Measurements from ENCODE around the gene HMBS. TPM values are rescaled to one million over a fixed set of nuclear protein-coding genes. Genes with fewer than 3 reads are reported as not detected.
A peak's percentile ranks its signal among the peaks of the same experiment; 100 is the strongest.

The HMBS gene
- total RNA-seq, 1 experiment from 2014 or later, result 94.9 TPM

DNA sequence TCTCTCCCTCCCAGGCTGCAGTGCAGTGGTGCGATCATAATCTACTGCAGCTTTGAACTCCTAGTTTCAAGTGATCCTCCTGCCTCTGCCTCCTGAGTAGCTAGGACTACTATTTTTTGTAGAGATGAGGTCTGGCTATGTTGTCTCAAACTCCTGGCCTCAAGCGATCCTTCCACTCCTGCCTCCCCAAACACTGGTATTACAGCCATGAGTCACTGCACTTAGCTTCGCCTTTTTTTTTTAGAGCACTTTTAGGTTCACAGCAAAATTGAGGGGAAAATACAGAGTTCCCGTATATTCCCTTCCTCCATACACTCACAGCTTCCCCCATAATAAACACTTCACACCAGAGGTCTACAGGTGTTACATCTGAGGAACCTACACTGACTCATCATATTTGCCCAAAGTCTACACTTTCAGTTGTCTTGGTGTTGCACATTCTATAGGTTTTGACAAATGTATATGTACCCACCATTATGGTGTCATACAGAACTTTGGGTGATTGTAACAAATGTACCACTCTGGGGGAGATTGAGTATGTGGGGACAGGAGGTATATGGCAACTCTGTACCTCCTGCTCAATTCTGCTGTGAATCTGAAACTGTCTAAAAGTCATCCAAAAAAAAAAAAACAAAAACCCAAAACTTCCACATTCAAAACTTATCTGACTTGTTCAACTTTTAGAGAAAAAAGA is 42.7 kb upstream of the HMBS start:
- no peaks in the 10 kb centered on the region for H3K9me3 Mint-ChIP-seq (ENCODE audit: unreplicated experiment)
- Histone ChIP-seq H3K36me3 (ENCODE audit: control insufficient read depth, insufficient read depth, low read length) (peaks cover 9% of the 10 kb centered on the region), H3K9me3 (no peaks in the 10 kb centered on the region), H3K4me3 (ENCODE audit: low read depth, low read length) (no peak overlapping the region), H3K27me3 (replicated peaks; ENCODE audit: control insufficient read depth, insufficient read depth, low read length) (no peaks in the 10 kb centered on the region), H3K4me1 (peaks cover 6% of the 10 kb centered on the region; the same call in 1 of the 2 replicates)
- H3K27me3 Mint-ChIP-seq (ENCODE audit: insufficient read depth, unreplicated experiment), result no peaks in the 10 kb centered on the region
- POLR2A ChIA-PET, result interaction anchor here (0.6 kb wide), 1 partner anchor 9 kb away, joined by 4 read pairs; no protein-coding TSS in a partner anchor
- DNase-seq, result no peak
- H3K36me3 Mint-ChIP-seq (ENCODE audit: insufficient read depth, unreplicated experiment), result peaks cover 35% of the 10 kb centered on the region
- peaks cover 10% of the 10 kb centered on the region for H3K4me1 Mint-ChIP-seq (ENCODE audit: low read depth, unreplicated experiment)
- BruUV-seq (replicated peaks), result no TSS peak
- H3K27ac Mint-ChIP-seq (ENCODE audit: unreplicated experiment), result no peak overlapping the region
- CTCF ChIA-PET, result interaction anchor here (1.5 kb wide), 1 partner anchor 11 kb away, joined by 6 read pairs; no protein-coding TSS in a partner anchor
- TF ChIP-seq, protein P1, sequence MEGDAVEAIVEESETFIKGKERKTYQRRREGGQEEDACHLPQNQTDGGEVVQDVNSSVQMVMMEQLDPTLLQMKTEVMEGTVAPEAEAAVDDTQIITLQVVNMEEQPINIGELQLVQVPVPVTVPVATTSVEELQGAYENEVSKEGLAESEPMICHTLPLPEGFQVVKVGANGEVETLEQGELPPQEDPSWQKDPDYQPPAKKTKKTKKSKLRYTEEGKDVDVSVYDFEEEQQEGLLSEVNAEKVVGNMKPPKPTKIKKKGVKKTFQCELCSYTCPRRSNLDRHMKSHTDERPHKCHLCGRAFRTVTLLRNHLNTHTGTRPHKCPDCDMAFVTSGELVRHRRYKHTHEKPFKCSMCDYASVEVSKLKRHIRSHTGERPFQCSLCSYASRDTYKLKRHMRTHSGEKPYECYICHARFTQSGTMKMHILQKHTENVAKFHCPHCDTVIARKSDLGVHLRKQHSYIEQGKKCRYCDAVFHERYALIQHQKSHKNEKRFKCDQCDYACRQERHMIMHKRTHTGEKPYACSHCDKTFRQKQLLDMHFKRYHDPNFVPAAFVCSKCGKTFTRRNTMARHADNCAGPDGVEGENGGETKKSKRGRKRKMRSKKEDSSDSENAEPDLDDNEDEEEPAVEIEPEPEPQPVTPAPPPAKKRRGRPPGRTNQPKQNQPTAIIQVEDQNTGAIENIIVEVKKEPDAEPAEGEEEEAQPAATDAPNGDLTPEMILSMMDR (IDR thresholded peaks at IDR 0.05; ENCODE audit: insufficient read depth in 1 of 2, low read depth in 1 of 2, low read length in 1 of 2, severe bottlenecking in 1 of 2, unreplicated experiment in 1 of 2), result no peak
- H3K4me3 Mint-ChIP-seq (ENCODE audit: unreplicated experiment), result no peak overlapping the region
- intact Hi-C loops (cut with micrococcal nuclease; ENCODE audit: unreplicated experiment), result no loop called here

DNA sequence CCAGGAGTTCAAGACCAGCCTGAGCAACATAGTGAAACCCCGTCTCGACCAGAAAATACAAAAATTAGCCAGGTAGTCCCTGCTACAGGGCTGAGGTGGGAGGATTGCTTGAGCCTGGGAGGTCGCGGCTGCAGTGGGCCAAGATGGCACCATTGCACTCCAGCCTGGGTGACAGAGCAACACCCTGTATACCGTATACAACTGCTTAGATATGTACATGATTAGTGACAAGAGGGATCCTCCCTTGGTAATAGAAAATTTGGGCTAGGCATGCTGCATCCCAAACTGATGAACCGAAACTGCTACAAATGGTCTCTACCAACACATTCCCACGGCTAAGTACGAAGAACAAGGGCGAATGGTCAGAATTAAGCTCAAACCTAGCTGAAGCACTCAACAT is 41.8 kb upstream of the HMBS start:
- TF ChIP-seq, protein P1 (IDR thresholded peaks at IDR 0.05; ENCODE audit: insufficient read depth in 1 of 2, low read depth in 1 of 2, low read length in 1 of 2, severe bottlenecking in 1 of 2, unreplicated experiment in 1 of 2), result no peak
- no peaks in the 10 kb centered on the region for H3K27me3 ChIP-seq (replicated peaks; ENCODE audit: control insufficient read depth, insufficient read depth, low read length)
- BruUV-seq (replicated peaks), result no TSS peak
- peaks cover 44% of the 10 kb centered on the region for H3K36me3 Mint-ChIP-seq (ENCODE audit: insufficient read depth, unreplicated experiment)
- ChIA-PET POLR2A (interaction anchor here (0.7 kb wide), 1 partner anchor 13 kb away, joined by 7 read pairs; no protein-coding TSS in a partner anchor), CTCF (interaction anchor here (1.5 kb wide), 1 partner anchor 11 kb away, joined by 6 read pairs; no protein-coding TSS in a partner anchor)
- peaks cover 6% of the 10 kb centered on the region; the same call in 1 of the 2 replicates for H3K4me1 ChIP-seq
- intact Hi-C loops (cut with micrococcal nuclease; ENCODE audit: unreplicated experiment), result no loop called here
- no peak overlapping the region for H3K4me3 Mint-ChIP-seq (ENCODE audit: unreplicated experiment)
- H3K9me3 Mint-ChIP-seq (ENCODE audit: unreplicated experiment), result no peaks in the 10 kb centered on the region
- H3K36me3 ChIP-seq (ENCODE audit: control insufficient read depth, insufficient read depth, low read length), result peaks cover 11% of the 10 kb centered on the region
- H3K27me3 Mint-ChIP-seq (ENCODE audit: insufficient read depth, unreplicated experiment), result no peaks in the 10 kb centered on the region
- H3K9me3 ChIP-seq, result no peaks in the 10 kb centered on the region
- peaks cover 10% of the 10 kb centered on the region for H3K4me1 Mint-ChIP-seq (ENCODE audit: low read depth, unreplicated experiment)
- DNase-seq, result no peak
- H3K4me3 ChIP-seq (ENCODE audit: low read depth, low read length), result no peak overlapping the region
- no peak overlapping the region for H3K27ac Mint-ChIP-seq (ENCODE audit: unreplicated experiment)

GRCh38 chr11:119044708-119045107 is 40.0 kb upstream of the HMBS start:
- Histone ChIP-seq H3K9me3 (no peaks in the 10 kb centered on the region), H3K4me3 (ENCODE audit: low read depth, low read length) (no peak overlapping the region), H3K27me3 (replicated peaks; ENCODE audit: control insufficient read depth, insufficient read depth, low read length) (no peaks in the 10 kb centered on the region), H3K36me3 (ENCODE audit: control insufficient read depth, insufficient read depth, low read length) (peaks cover 18% of the 10 kb centered on the region), H3K4me1 (peaks cover 6% of the 10 kb centered on the region; the same call in 1 of the 2 replicates)
- DNase-seq, result no peak
- intact Hi-C loops (cut with micrococcal nuclease; ENCODE audit: unreplicated experiment), result no loop called here
- CTCF ChIA-PET, result no interaction called here
- peaks cover 10% of the 10 kb centered on the region for H3K4me1 Mint-ChIP-seq (ENCODE audit: low read depth, unreplicated experiment)
- no peak overlapping the region for H3K4me3 Mint-ChIP-seq (ENCODE audit: unreplicated experiment)
- no TSS peak for BruUV-seq (replicated peaks)
- TF ChIP-seq, protein P1 (IDR thresholded peaks at IDR 0.05; ENCODE audit: insufficient read depth in 1 of 2, low read depth in 1 of 2, low read length in 1 of 2, severe bottlenecking in 1 of 2, unreplicated experiment in 1 of 2), result peak; percentile 38 to 48
- POLR2A ChIA-PET, result interaction anchor here (0.6 kb wide), 2 partner anchors 47 to 57 kb away, joined by 3 to 9 read pairs; partner anchors contain the start of genes CENATAC and DPAGT1
- H3K27me3 Mint-ChIP-seq (ENCODE audit: insufficient read depth, unreplicated experiment), result no peaks in the 10 kb centered on the region
- H3K27ac Mint-ChIP-seq (ENCODE audit: unreplicated experiment), result peak overlapping the region; percentile 63
- H3K9me3 Mint-ChIP-seq (ENCODE audit: unreplicated experiment), result no peaks in the 10 kb centered on the region
- peaks cover 62% of the 10 kb centered on the region for H3K36me3 Mint-ChIP-seq (ENCODE audit: insufficient read depth, unreplicated experiment)
